HCT116 (cell line): ENCODE data around the gene LIMA1. TPM values are rescaled to one million over a fixed set of nuclear protein-coding genes. Genes with fewer than 3 reads are reported as not detected.

Experiments used
- ATAC-seq: fragments of 200-7000 bp; cut with Tn5 transposase; 2 replicates; pipeline ENCODE4 v1.9.1; 2020; ENCODE audit warnings: mild to moderate bottlenecking, moderate library complexity
- BruUV-seq: library from RNA; stranded (reverse); fragments of 400-500 nt; replicated peaks from 2 replicates; lab custom pipeline; 2021; lab: Mats Ljungman, UMichigan
- CTCF ChIA-PET: fragments of 300-600 bp; sonication (Branson Sonifier 250); formaldehyde crosslinking; loops from one replicate; lab custom pipeline; 2021; ENCODE audit warnings: antibody characterized with exemption; lab: Charles Lee
- POLR2A ChIA-PET: fragments of 300-600, 350-600 bp; sonication (Branson Sonifier 250); formaldehyde crosslinking; loops from one replicate; lab custom pipeline; 2021; ENCODE audit warnings: antibody characterized with exemption; lab: Charles Lee
- RAD21 ChIA-PET, 2 experiments: fragments of 300-600 bp; sonication (Branson Sonifier 250); formaldehyde crosslinking; loops; one replicate each; lab custom pipeline; 2023; ENCODE audit warnings: low total read pairs in 2 of 2; ENCODE audit not compliant: uncharacterized antibody in 2 of 2, unreplicated experiment in 2 of 2, low non-redundant PET in 1 of 2; lab: Charles Lee
- DNase-seq: peaks from one replicate; pipeline ENCODE4 v3.0.0-alpha.2; 2010; ENCODE audit warnings: low read depth, low spot score
- H2AFZ ChIP-seq: fragments of 200-600 bp; shearing (Covaris generic), sonication (generic); 2 replicates; pipeline ENCODE4 v1.6.1; 2017; ENCODE audit warnings: low read depth, mixed run types, mixed read lengths, antibody characterized with exemption, low read length; ENCODE audit not compliant: poor library complexity, severe bottlenecking
- H3K27ac ChIP-seq: 2 replicates; pipeline ENCODE4 v1.5.1; 2012; ENCODE audit warnings: low read depth, low read length
- H3K27me3 ChIP-seq: fragments of 200-600 bp; sonication (generic); 2 replicates; pipeline ENCODE4 v1.6.1; 2016; ENCODE audit warnings: mixed run types, low read length, mixed read lengths; ENCODE audit not compliant: insufficient read depth
- H3K36me3 ChIP-seq, 2 experiments: fragments of 200-500 bp in 1 of 2; fragments of 200-600 bp in 1 of 2; sonication (Bioruptor generic) in 1 of 2; sonication (generic) in 1 of 2; 2 replicates each; pipeline versions ENCODE4 v1.5.1 to v1.6.1; 2014 to 2016; ENCODE audit warnings: low read length in 2 of 2, inconsistent platforms in 1 of 2, mixed read lengths in 1 of 2, mixed run types in 1 of 2; ENCODE audit not compliant: insufficient read depth in 2 of 2, control insufficient read depth in 1 of 2
- H3K4me1 ChIP-seq, 2 experiments: fragments of 200-600 bp in 1 of 2; sonication (generic) in 1 of 2; 2 replicates each; pipeline versions ENCODE4 v1.5.1 to v1.6.1; 2012 to 2017; ENCODE audit warnings: low read length in 2 of 2, inconsistent platforms in 1 of 2, mild to moderate bottlenecking in 1 of 2, mixed read lengths in 1 of 2, mixed run types in 1 of 2, moderate library complexity in 1 of 2; ENCODE audit not compliant: insufficient read depth in 2 of 2, control insufficient read depth in 1 of 2
- H3K4me2 ChIP-seq: fragments of 200-600 bp; sonication (generic); 2 replicates; pipeline ENCODE4 v1.6.1; 2017; ENCODE audit warnings: mixed run types, low read length, mixed read lengths
- H3K4me3 ChIP-seq, 2 experiments: fragments of 200-600 bp in 1 of 2; sonication (generic) in 1 of 2; replicated peaks in 1 of 2; 2 replicates each; pipeline ENCODE4 v1.5.1; 2011 to 2016; ENCODE audit warnings: low read length in 2 of 2, control low read depth in 1 of 2, low read depth in 1 of 2, mild to moderate bottlenecking in 1 of 2, mixed read lengths in 1 of 2, mixed run types in 1 of 2
- H3K79me2 ChIP-seq: fragments of 200-600 bp; sonication (generic); 2 replicates; pipeline ENCODE4 v1.6.1; 2017; ENCODE audit warnings: mild to moderate bottlenecking, mixed run types, low read length, moderate library complexity, mixed read lengths; ENCODE audit not compliant: insufficient read depth
- H3K9ac ChIP-seq: fragments of 200-600 bp; sonication (generic); 2 replicates; pipeline ENCODE4 v1.6.1; 2016; ENCODE audit warnings: low read length, mixed read lengths
- H3K9me2 ChIP-seq: fragments of 200-600 bp; sonication (generic), shearing (Covaris generic); 2 replicates; pipeline ENCODE4 v1.6.1; 2017; ENCODE audit warnings: mixed run types, mild to moderate bottlenecking, moderate library complexity; ENCODE audit not compliant: insufficient read depth
- H3K9me3 ChIP-seq, 2 experiments: fragments of 200-500 bp in 1 of 2; fragments of 200-600 bp in 1 of 2; sonication (Bioruptor generic) in 1 of 2; sonication (generic) in 1 of 2; 2 replicates each; pipeline ENCODE4 v1.6.1; 2014 to 2017; ENCODE audit warnings: low read length in 2 of 2, mixed read lengths in 2 of 2, inconsistent platforms in 1 of 2, low read depth in 1 of 2, mild to moderate bottlenecking in 1 of 2, mixed run types in 1 of 2, moderate library complexity in 1 of 2; ENCODE audit not compliant: control insufficient read depth in 1 of 2, insufficient read depth in 1 of 2
- H4K20me1 ChIP-seq: fragments of 200-600 bp; sonication (generic), shearing (Covaris generic); 2 replicates; pipeline ENCODE4 v1.6.1; 2017; ENCODE audit warnings: mixed run types, mild to moderate bottlenecking, moderate library complexity; ENCODE audit not compliant: insufficient read depth
- CBX3 ChIP-seq: IDR thresholded peaks from 2 replicates; pipeline ENCODE4 v1.6.1; 2012; ENCODE audit warnings: low read depth
- EGR1 ChIP-seq: IDR thresholded peaks from 2 replicates; pipeline ENCODE4 v1.6.1; 2012; ENCODE audit warnings: low read depth
- ELF1 ChIP-seq: IDR thresholded peaks from 2 replicates; pipeline ENCODE4 v1.6.1; 2012; ENCODE audit warnings: low read depth, borderline replicate concordance
- EZH2 ChIP-seq: fragments of 200-600 bp; sonication (generic); IDR thresholded peaks from 2 replicates; pipeline ENCODE4 v1.6.1; 2017; ENCODE audit warnings: antibody characterized with exemption, mixed run types
- FOSL1 ChIP-seq: IDR thresholded peaks from 2 replicates; pipeline ENCODE4 v1.6.1; 2012; ENCODE audit warnings: low read depth
- JUND ChIP-seq: IDR thresholded peaks from 2 replicates; pipeline ENCODE4 v1.6.1; 2012
- RAD21 ChIP-seq: IDR thresholded peaks from 2 replicates; pipeline ENCODE4 v1.6.1; 2012; ENCODE audit warnings: low read depth, mild to moderate bottlenecking
- SP1 ChIP-seq: IDR thresholded peaks from 2 replicates; pipeline ENCODE4 v1.6.1; 2012; ENCODE audit warnings: low read depth
- ZFX ChIP-seq: fragments of 450-650 bp; IDR thresholded peaks from 2 replicates; pipeline ENCODE4 v1.6.1; 2017
- intact Hi-C: fragments of 100-400 bp; cut with micrococcal nuclease; formaldehyde crosslinking; loops from 2 replicates; pipeline ENCODE4 v1.10.0; 2022
- total RNA-seq: library from RNA; stranded (reverse); gene quantifications from one replicate; pipeline ENCODE4 v1.2.1, GENCODE V29; 2021; ENCODE audit not compliant: unreplicated experiment
- TF ChIP-seq, protein P1 (sequence below), 3 experiments: fragments of 200-600 bp in 1 of 3; sonication (generic) in 1 of 3; IDR thresholded peaks in 2 of 3; conservative IDR thresholded peaks in 1 of 3; 2 replicates each; pipeline ENCODE4 v1.5.1; 2012 to 2017; ENCODE audit warnings: low read depth in 2 of 3, low read length in 2 of 3, antibody characterized with exemption in 1 of 3, borderline replicate concordance in 1 of 3, control low read depth in 1 of 3, mild to moderate bottlenecking in 1 of 3, mixed read lengths in 1 of 3, mixed run types in 1 of 3, moderate library complexity in 1 of 3; ENCODE audit not compliant: insufficient read depth in 1 of 3
- TF ChIP-seq, protein P2 (sequence below): IDR thresholded peaks from 2 replicates; pipeline ENCODE4 v1.6.1; 2012

The LIMA1 gene
- total RNA-seq, 1 experiment from 2014 or later: 79.6 TPM

DNA sequence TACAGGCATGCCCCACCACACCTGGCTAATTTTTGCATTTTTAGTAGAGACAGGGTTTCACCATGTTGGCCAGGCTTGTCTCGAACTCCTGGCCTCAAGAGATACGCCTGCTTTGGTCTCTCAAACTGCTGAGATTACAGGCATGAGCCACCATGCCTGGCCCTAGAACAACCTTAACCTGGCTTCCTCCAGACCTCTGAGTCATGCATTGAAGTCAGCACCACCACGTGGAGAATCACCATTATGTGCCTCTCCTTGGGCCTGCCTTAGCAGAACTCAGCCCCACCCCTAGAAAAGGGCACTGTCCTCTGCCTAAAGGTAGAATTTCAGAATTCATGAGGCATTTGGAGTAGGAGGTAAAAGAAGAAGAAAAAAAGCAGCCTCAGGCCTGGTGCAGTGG, 49.0 kb downstream of the LIMA1 start:
- peak; percentile 72 for DNase-seq
- peak; percentile 83 for TF ChIP-seq CBX3
- TF ChIP-seq ZFX: peak; percentile 26; the same call in 1 of the 2 replicates
- TF ChIP-seq, protein P1, sequence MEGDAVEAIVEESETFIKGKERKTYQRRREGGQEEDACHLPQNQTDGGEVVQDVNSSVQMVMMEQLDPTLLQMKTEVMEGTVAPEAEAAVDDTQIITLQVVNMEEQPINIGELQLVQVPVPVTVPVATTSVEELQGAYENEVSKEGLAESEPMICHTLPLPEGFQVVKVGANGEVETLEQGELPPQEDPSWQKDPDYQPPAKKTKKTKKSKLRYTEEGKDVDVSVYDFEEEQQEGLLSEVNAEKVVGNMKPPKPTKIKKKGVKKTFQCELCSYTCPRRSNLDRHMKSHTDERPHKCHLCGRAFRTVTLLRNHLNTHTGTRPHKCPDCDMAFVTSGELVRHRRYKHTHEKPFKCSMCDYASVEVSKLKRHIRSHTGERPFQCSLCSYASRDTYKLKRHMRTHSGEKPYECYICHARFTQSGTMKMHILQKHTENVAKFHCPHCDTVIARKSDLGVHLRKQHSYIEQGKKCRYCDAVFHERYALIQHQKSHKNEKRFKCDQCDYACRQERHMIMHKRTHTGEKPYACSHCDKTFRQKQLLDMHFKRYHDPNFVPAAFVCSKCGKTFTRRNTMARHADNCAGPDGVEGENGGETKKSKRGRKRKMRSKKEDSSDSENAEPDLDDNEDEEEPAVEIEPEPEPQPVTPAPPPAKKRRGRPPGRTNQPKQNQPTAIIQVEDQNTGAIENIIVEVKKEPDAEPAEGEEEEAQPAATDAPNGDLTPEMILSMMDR (IDR thresholded peaks at IDR 0.05 in 2 of 3, conservative IDR thresholded peaks at IDR 0.05 in 1 of 3; ENCODE audit: borderline replicate concordance in 1 of 3, insufficient read depth in 1 of 3, low read depth in 2 of 3, low read length in 2 of 3): peak in 1 of 3 experiments; percentile 13; a peak in 1 of 6 replicates
- TF ChIP-seq EGR1: no peak
- TF ChIP-seq, protein P2, sequence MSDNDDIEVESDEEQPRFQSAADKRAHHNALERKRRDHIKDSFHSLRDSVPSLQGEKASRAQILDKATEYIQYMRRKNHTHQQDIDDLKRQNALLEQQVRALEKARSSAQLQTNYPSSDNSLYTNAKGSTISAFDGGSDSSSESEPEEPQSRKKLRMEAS: peak; percentile 97
- TF ChIP-seq EZH2: no peak
- peak; percentile 60 for TF ChIP-seq FOSL1
- TF ChIP-seq JUND: peak; percentile 59; the same call in 1 of the 2 replicates
- peak; percentile 56 for TF ChIP-seq RAD21
- TF ChIP-seq ELF1: no peak
- TF ChIP-seq SP1: peak; percentile 55; the same call in 1 of the 2 replicates
- ChIA-PET RAD21 (no interaction called here), POLR2A (interaction anchor here (0.9 kb wide), 2 partner anchors 10 to 13 kb away, joined by 4 to 5 read pairs; no protein-coding TSS in a partner anchor), CTCF (no interaction called here)
- Histone ChIP-seq H3K36me3 (no peaks in the 10 kb centered on the region), H3K4me3 (no peak overlapping the region), H3K27ac (peak overlapping the region; percentile 31), H3K9me3 (no peaks in the 10 kb centered on the region), H4K20me1 (no peaks in the 10 kb centered on the region), H2AFZ (no peak overlapping the region), H3K4me2 (peak overlapping the region; percentile 45), H3K27me3 (no peaks in the 10 kb centered on the region), H3K79me2 (no peaks in the 10 kb centered on the region), H3K4me1 (peaks cover 23 to 31% of the 10 kb centered on the region in 2 experiments), H3K9me2 (no peaks in the 10 kb centered on the region), H3K9ac (peak overlapping the region; percentile 50)
- intact Hi-C loops: no loop called here
- ATAC-seq: peak; percentile 97
- no TSS peak for BruUV-seq
